SKM-1 treated with dmso at 0.1 percent for 144 hours (cell line): ENCODE measurements around the gene ABRAXAS1.

Experiments used
- DNase-seq: peaks from one replicate; lab custom pipeline; 2025; ENCODE audit not compliant: unreplicated experiment; lab: John Stamatoyannopoulos, UW

ABRAXAS1 gene

DNA sequence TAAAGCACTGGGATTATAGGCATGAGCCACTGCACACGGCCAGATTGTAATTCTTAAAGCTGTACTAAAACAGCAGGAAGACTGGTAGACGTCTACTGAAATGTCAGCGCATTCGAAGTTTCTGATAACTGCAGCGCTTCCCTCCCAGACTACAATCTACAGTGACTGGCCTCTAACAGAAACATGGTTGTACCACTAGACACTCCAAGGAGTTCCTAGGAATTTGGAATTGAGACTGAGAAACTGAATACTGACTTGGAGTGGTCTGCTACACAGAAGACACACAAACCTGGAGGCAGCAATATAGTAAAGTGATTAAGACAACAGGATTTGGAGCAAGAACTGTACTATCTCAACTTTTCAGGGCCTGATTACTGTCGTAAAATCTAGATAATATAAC, 30.2 kb downstream of the ABRAXAS1 start:
- no peak for DNase-seq

DNA sequence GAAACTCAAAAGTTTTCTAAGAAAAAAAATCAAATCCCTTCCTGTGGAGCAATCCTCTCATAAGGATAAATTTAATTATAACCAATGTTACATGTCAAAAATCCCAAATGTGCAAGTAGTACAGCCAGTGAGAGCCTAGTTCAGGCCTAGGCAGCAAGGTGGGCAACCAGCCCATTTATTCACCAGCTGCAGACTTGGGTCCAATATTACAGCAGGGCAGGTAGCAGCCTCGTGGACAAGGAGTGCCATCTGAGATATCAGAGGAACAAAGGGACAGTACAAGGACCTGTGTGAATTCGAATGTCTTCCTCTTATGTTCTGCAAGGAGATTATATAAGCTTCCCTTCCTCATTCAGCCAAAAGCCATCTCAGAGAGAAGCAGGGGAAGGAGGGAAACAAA, 35.9 kb downstream of the ABRAXAS1 start:
- DNase-seq: no peak

DNA sequence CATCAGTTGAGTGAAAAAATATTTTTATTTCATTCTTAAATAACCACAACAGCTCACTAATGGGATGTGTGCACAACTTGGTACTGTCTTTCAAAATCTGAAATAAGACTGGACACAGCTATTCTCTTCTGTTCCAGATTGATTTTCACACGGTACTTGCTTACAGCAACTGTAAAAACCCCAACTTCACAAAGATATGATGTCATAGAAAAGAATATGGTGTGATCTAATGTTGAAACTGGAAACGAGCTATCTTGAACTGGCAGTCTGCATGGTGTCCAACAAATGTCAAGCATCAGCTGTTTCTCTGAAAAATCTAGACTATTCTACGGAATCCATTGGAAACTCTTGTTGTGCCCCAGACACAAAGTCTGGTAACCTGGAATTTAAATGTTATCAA, 44.0 kb downstream of the ABRAXAS1 start:
- DNase-seq: no peak

DNA sequence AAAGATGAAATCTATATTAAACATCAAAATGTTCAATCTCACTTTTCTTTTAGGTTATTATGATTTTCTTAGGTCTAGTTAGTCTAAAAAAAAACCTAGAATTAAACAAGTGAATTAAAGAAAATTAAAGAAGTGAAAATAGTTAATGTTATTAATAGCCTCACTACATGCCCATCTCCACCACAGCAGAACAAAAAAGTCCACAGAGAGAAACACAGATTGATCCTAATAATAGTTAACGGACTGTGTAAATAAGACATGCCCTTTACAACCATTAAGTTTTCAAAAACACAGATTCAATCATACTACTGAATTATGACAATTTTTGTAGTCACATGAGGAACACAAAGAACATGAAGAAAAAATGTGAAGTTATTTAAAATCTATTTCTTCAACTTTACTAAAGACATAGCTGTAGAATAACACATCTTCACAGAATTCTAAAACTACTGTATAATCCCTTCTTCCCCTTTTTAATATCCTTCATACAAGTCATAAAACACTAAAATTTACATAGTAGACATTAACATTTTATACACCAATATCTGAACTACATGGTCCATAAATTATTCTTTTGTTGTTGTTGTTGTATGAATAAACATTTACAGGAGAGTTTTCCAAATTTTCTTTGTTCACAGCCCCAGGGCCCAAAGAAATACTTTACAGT, 44.6 kb downstream of the ABRAXAS1 start:
- no peak for DNase-seq

DNA sequence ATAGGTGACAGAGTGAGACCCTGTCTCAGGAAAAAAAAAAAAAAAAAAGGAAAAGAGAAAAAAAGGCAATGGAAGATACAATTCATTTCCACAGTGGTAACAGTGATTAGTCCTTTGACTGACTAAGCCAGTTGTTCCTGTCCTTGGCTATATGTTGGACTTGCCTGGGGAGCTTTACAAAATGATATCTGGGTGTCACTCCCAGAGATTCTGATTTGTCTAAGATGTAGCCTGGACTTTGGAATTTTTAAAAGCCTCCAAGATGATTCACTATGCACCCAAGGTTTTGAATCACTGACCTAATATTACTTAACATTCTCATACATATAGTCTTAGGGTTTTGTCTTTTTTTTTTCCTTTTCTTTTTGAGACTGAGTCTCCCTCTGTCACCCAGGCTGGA, 46.2 kb downstream of the ABRAXAS1 start:
- DNase-seq: no peak

DNA sequence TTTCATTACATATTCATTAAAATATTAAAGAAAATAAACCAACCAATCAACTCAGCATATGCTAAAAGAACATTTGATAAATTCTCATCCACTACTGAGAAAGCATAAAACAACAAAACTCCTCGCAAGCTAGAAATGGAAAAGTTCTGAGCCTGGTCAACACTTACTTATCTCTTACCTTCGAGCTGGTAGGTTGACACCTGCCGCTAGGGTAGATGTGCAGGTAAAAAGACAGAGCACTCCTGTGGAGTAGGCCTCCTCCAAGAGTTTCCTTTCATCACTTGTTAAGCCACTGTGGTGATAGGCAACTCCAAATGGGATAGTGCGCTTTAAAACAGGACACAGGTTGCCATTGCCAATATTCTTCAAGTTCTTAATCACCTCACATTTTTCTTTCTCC, 48.2 kb downstream of the ABRAXAS1 start:
- DNase-seq: no peak

DNA sequence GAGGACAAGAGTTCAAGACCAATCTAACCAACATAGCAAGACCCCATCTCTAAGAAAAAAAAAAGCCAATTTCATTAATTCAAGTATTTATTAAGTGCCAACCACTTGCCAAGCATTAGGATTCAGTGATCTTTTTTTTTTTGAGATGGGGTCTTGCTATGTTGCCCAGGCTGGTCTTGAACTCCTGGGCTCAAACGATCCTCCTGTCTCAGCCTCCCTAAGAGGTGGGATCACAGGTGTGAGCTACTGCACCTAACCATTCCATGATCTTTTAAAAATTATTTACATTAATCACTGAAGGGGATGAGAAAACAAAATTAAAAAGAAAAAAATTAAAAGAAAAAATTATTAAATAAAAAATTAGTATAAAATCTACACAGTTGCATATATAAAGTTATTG, 53.7 kb downstream of the ABRAXAS1 start:
- no peak for DNase-seq

DNA sequence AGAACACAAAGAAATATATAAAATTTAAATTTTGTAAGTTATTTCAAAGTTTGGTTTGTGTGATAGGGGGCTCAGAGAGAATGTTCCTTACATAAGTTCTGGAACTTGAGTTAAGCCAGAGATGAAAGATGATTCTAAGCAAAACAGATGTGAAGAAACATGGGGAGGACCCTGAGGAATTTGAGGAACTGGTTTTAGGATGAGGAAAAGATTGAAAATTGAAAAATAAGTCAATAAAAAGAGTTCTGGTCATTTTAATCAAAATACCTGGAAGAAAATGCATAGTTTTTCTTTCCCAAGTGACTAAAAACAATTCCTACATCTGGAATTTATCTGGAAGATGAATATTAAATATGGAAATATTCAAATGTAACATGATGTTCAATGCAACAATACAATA, 66.7 kb downstream of the ABRAXAS1 start:
- no peak for DNase-seq

DNA sequence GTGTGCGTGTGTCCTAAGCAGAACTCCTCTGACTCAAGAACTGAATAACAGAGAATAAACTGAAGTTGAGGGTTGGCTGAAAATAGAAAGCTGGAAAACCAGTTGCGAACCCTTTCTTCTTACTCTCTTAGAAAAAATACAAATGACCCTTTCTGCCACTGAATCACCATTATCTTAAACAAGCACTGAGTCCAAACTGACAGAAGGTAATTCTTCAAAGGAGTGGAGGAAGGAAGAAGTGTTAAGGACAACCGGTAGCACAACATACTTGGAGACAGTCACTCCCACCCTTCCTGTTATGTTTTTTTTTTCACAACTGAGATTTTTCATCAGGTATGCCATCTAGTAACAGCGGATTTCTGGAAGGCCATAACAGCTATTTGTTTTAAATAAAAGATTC, 67.3 kb downstream of the ABRAXAS1 start:
- no peak for DNase-seq

DNA sequence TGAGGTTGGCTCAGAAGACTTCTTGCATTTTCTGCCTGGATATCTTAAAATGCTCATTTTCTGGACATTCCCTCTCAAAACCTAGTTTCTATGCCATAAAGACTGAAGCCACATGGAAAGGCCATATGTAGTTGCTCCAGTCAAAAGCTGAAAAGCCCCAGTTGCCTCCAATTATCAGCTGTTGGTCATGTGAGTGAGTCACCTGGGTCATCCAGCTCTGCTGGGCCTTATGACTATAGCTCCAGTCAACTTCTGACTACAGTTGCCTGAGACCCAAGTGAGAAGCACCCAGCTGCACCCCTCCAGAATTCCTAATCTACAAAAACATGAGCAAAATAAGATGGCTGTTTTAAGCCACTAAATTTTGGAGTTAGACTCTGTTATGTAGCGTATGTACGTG, 71.2 kb downstream of the ABRAXAS1 start:
- DNase-seq: no peak
